Activated CD8-positive, alpha-beta T cell treated with anti-CD3 and anti-CD28 coated beads for 36 hours (primary cell): ENCODE data around the gene B3GNT9. TPM values are rescaled to one million over a fixed set of nuclear protein-coding genes. Genes with fewer than 3 reads are reported as not detected.

Source experiments
- ATAC-seq: fragments of 200-7000 bp; cut with Tn5 transposase; one replicate; pipeline ENCODE4 v1.10.0; 2021; ENCODE audit warnings: mild to moderate bottlenecking, moderate library complexity
- CTCF ChIA-PET: fragments of 350-600 bp; sonication (Branson Sonifier 250); formaldehyde crosslinking; loops from one replicate; lab custom pipeline; 2021; ENCODE audit warnings: antibody characterized with exemption; lab: Charles Lee
- POLR2A ChIA-PET: fragments of 350-600 bp; sonication (Branson Sonifier 250); formaldehyde crosslinking; loops from one replicate; lab custom pipeline; 2021; ENCODE audit warnings: antibody characterized with exemption; lab: Charles Lee
- DNase-seq: peaks from one replicate; pipeline ENCODE4 v3.0.0-alpha.2; 2020
- H3K27ac Mint-ChIP-seq: one replicate; pipeline ENCODE4 v1.8.0; 2021; ENCODE audit warnings: mild to moderate bottlenecking, mixed read lengths
- H3K27me3 Mint-ChIP-seq: one replicate; pipeline ENCODE4 v1.8.0; 2021; ENCODE audit warnings: mixed read lengths
- H3K36me3 Mint-ChIP-seq: one replicate; pipeline ENCODE4 v1.8.0; 2021; ENCODE audit warnings: low read depth, mixed read lengths
- H3K4me1 Mint-ChIP-seq: one replicate; pipeline ENCODE4 v1.8.0; 2021; ENCODE audit warnings: low read depth, mixed read lengths
- H3K4me3 Mint-ChIP-seq: one replicate; pipeline ENCODE4 v1.8.0; 2021; ENCODE audit warnings: mild to moderate bottlenecking, moderate library complexity, mixed read lengths
- H3K9me3 Mint-ChIP-seq: one replicate; pipeline ENCODE4 v1.8.0; 2021; ENCODE audit warnings: mixed read lengths
- CTCF ChIP-seq: fragments of 200-600 bp; IDR thresholded peaks from one replicate; pipeline ENCODE4 v1.8.0; 2022; ENCODE audit warnings: antibody characterized with exemption, mild to moderate bottlenecking
- intact Hi-C: fragments of 100-400 bp; cut with micrococcal nuclease; formaldehyde crosslinking; loops from one replicate; pipeline ENCODE4 v1.10.0; 2022
- total RNA-seq, 2 experiments: library from RNA; stranded (reverse); gene quantifications; one replicate each; pipeline ENCODE4 v1.2.3, GENCODE V29; 2021

The B3GNT9 gene
- total RNA-seq, 2 experiments from 2014 or later, result 2.1 to 2.5 TPM

GRCh38 chr16:67100569-67101310 is 50.1 kb downstream of the B3GNT9 start:
- no peak for ATAC-seq
- no peak overlapping the region for H3K27ac Mint-ChIP-seq
- peaks cover 6% of the 10 kb centered on the region for H3K36me3 Mint-ChIP-seq

GRCh38 chr16:67098599-67098998 is 52.2 kb downstream of the B3GNT9 start:
- ChIA-PET POLR2A (interaction anchor here (1.0 kb wide), 1 partner anchor 11 kb away, joined by 3 read pairs; no protein-coding TSS in a partner anchor), CTCF (interaction anchor here (1.1 to 6.7 kb wide), 3 partner anchors 12 to 80 kb away, joined by 3 to 48 read pairs (median 17); no protein-coding TSS in a partner anchor)
- Mint-ChIP-seq H3K27ac (no peak overlapping the region), H3K4me3 (no peak overlapping the region), H3K36me3 (peaks cover 12% of the 10 kb centered on the region), H3K9me3 (no peaks in the 10 kb centered on the region), H3K4me1 (no peaks in the 10 kb centered on the region), H3K27me3 (no peaks in the 10 kb centered on the region)
- ATAC-seq (no peak), DNase-seq (no peak)
- no peak for TF ChIP-seq CTCF
- intact Hi-C loops, result no loop called here

More at GRCh38 chr16:67100569-67101310, 50.1 kb downstream of the B3GNT9 start:
- POLR2A ChIA-PET, result interaction anchor here (0.7 to 1.5 kb wide), 2 partner anchors 19 to 83 kb away, joined by 3 to 4 read pairs; no protein-coding TSS in a partner anchor
- intact Hi-C loops, result loop anchor here (5.0 kb wide), 1 partner anchor 123 kb away; no protein-coding TSS in a partner anchor
- no peak for DNase-seq
- no peak overlapping the region for H3K4me3 Mint-ChIP-seq
- peak; percentile 50 for TF ChIP-seq CTCF
- CTCF ChIA-PET, result interaction anchor here (0.6 to 6.7 kb wide), 23 partner anchors 10 to 218 kb away, joined by 3 to 48 read pairs (median 5); partner anchors contain the start of gene CES3
- H3K4me1 Mint-ChIP-seq, result no peaks in the 10 kb centered on the region
- no peaks in the 10 kb centered on the region for H3K27me3 Mint-ChIP-seq
- no peaks in the 10 kb centered on the region for H3K9me3 Mint-ChIP-seq

Other genes starting within 250 kb of the B3GNT9 start
- gene CDH16, start 232.1 kb downstream of the B3GNT9 start, total RNA-seq, result not detected
- 1 to 10 TPM in 1 of 2 experiments, under 1 TPM in 1; 0.61 to 1.1 TPM for gene RRAD, start 225.5 kb downstream of the B3GNT9 start, total RNA-seq
- gene CIAO2B, start 216.6 kb downstream of the B3GNT9 start, total RNA-seq, result 100 to 1,000 TPM; 150 to 162 TPM
- gene CES2, start 215.5 kb downstream of the B3GNT9 start, total RNA-seq, result 10 to 100 TPM; 24.7 to 24.9 TPM
- 1 to 10 TPM; 2.1 to 2.9 TPM for gene CES3, start 189.7 kb downstream of the B3GNT9 start, total RNA-seq
- gene CES4A, start 162.4 kb downstream of the B3GNT9 start, total RNA-seq, result 1 to 10 TPM; 4.5 to 5.9 TPM
- gene CBFB, start 121.8 kb downstream of the B3GNT9 start, total RNA-seq, result 100 to 1,000 TPM; 111 to 114 TPM
- gene PHAF1, start 41.1 kb downstream of the B3GNT9 start, total RNA-seq, result 10 to 100 TPM; 11.3 to 14.0 TPM
- gene TRADD, start 8.9 kb upstream of the B3GNT9 start, total RNA-seq, result 10 to 100 TPM; 28.4 to 31.2 TPM
- gene FBXL8, start 9.0 kb upstream of the B3GNT9 start, total RNA-seq, result 10 to 100 TPM; 27.1 to 28.6 TPM
- gene HSF4, start 13.7 kb upstream of the B3GNT9 start, total RNA-seq, result 10 to 100 TPM; 56.0 to 73.3 TPM
- gene NOL3, start 19.5 kb upstream of the B3GNT9 start, total RNA-seq, result 10 to 100 TPM; 24.5 to 25.3 TPM
- 10 to 100 TPM; 49.5 to 49.9 TPM for gene MATCAP1, start 33.0 kb upstream of the B3GNT9 start, total RNA-seq
- under 1 TPM in 1 of 2 experiments, not detected in 1; 0.23 TPM for gene EXOC3L1, start 39.1 kb upstream of the B3GNT9 start, total RNA-seq
- gene E2F4, start 41.2 kb upstream of the B3GNT9 start, total RNA-seq, result 100 to 1,000 TPM; 104 to 105 TPM
- 1 to 10 TPM; 5.0 to 5.6 TPM for gene ELMO3, start 48.1 kb upstream of the B3GNT9 start, total RNA-seq
- gene TMEM208, start 76.1 kb upstream of the B3GNT9 start, total RNA-seq, result 10 to 100 TPM; 25.7 to 30.7 TPM
- gene FHOD1, start 96.5 kb upstream of the B3GNT9 start, total RNA-seq, result 100 to 1,000 TPM; 102 to 105 TPM
- gene SLC9A5, start 98.0 kb upstream of the B3GNT9 start, total RNA-seq, result 1 to 10 TPM; 7.7 to 8.1 TPM
- gene PLEKHG4, start 128.5 kb upstream of the B3GNT9 start, total RNA-seq, result 10 to 100 TPM; 17.3 to 20.8 TPM
- gene KCTD19, start 175.7 kb upstream of the B3GNT9 start, total RNA-seq, result 1 to 10 TPM; 3.0 to 3.9 TPM
- under 1 TPM; 0.81 to 0.90 TPM for gene LRRC36, start 175.8 kb upstream of the B3GNT9 start, total RNA-seq
- gene TPPP3, start 242.5 kb upstream of the B3GNT9 start, total RNA-seq, result not detected